Glomerular visceral epithelial cell (primary cell): ENCODE data around the gene GOPC.

Source experiments
- DNase-seq: peaks from one replicate; pipeline ENCODE4 v3.0.0-alpha.2; 2016; ENCODE audit errors: extremely low spot score

Gene GOPC

DNA sequence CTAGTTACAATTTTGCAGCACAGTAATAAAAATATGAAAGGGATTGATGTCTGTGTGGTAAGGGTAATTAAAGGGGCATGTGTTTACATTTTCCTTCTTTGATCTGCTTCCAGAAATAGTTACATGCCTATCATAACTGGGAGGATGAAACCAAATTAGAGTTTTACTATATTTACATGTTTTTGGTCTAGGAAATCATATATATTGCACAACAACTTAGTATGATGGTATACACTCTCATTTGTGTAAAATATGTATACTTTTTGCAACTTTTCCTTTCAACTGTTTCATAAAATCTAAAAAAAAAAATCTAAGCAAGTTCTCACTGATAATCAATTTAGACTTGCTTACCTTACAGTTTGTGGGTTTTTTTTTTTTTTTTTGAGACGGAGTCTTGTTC is 87.7 kb downstream of the GOPC start:
- DNase-seq: no peak

GRCh38 chr6:117513778-117514365 is 88.4 kb downstream of the GOPC start:
- DNase-seq: no peak

- no peak for DNase-seq
These were observed 89.2 kb downstream of the GOPC start for GRCh38 chr6:117512987-117513573.

DNA sequence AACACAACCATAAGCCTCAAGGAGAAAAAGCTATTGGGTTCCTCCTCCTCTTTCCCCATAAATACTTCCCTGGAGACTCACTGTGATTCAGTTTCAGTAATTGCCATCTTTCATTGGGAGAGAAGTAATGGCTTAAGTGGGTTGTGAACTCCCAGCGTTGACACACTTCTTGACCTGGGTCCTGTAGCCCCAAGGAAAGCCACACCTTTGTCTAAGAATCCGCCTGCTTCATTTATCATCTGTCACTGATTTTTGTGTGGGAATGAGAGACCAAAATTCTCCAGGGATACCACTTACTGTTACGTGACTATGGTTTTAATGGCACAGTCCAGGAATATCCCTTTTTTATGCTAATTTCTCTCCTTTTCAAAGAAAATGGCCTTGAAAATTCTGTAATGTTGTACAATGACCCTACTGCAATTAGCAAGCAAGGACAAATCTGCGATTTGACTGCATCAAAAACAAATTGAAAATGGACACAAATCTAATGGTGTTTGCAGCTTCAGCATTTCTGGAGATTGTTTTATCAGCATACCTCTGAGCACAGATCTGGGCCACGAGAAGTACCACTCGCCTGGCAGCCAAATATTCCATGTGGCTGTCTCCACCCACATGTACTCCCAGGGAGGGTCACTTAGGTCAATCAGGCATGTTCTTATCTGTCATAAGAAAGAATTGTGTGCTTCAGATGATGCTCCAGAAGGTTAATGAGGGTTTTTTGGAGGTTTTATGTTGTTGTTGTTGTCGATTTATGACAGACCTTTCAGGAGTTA is 90.1 kb downstream of the GOPC start:
- no peak for DNase-seq
